Activated CD4-positive, alpha-beta T cell treated with anti-CD3 and anti-CD28 coated beads, Interleukin-2, amount 10 ng/mL, durations not matched to agents 7 days and 5 days (primary cell): ENCODE measurements around the gene DOCK4. TPM values are rescaled to one million over a fixed set of nuclear protein-coding genes. Genes with fewer than 3 reads are reported as not detected.

ENCODE experiments used
- CTCF ChIA-PET: fragments of 350-600 bp; sonication (Branson Sonifier 250); formaldehyde crosslinking; loops from one replicate; lab custom pipeline; 2021; ENCODE audit warnings: antibody characterized with exemption; lab: Charles Lee
- POLR2A ChIA-PET: fragments of 350-600 bp; sonication (Branson Sonifier 250); formaldehyde crosslinking; loops from one replicate; lab custom pipeline; 2021; ENCODE audit warnings: antibody characterized with exemption; lab: Charles Lee
- DNase-seq: peaks from one replicate; pipeline ENCODE4 v3.0.0-alpha.2; 2020
- H3K27ac Mint-ChIP-seq: one replicate; pipeline ENCODE4 v1.8.0; 2021; ENCODE audit warnings: mild to moderate bottlenecking, moderate library complexity, mixed read lengths
- H3K27me3 Mint-ChIP-seq: one replicate; pipeline ENCODE4 v1.8.0; 2021; ENCODE audit warnings: mixed read lengths
- H3K36me3 Mint-ChIP-seq: one replicate; pipeline ENCODE4 v1.8.0; 2021; ENCODE audit warnings: low read depth, mixed read lengths
- H3K4me1 Mint-ChIP-seq: one replicate; pipeline ENCODE4 v1.8.0; 2021; ENCODE audit warnings: mixed read lengths
- H3K4me3 Mint-ChIP-seq: one replicate; pipeline ENCODE4 v1.8.0; 2021; ENCODE audit warnings: mild to moderate bottlenecking, moderate library complexity, mixed read lengths
- H3K9me3 Mint-ChIP-seq: one replicate; pipeline ENCODE4 v1.8.0; 2021; ENCODE audit warnings: mixed read lengths
- total RNA-seq, 2 experiments: library from RNA; stranded (reverse); gene quantifications; one replicate each; pipeline ENCODE4 v1.2.3, GENCODE V29; 2021

DOCK4 gene
- total RNA-seq, 2 experiments from 2014 or later, result 0.12 to 0.25 TPM

GRCh38 chr7:112045222-112045621, 161.0 kb downstream of the DOCK4 start:
- no peak for DNase-seq
- Mint-ChIP-seq H3K4me1 (no peaks in the 10 kb centered on the region), H3K4me3 (no peak overlapping the region), H3K27ac (no peak overlapping the region), H3K9me3 (no peaks in the 10 kb centered on the region), H3K27me3 (peaks cover 2% of the 10 kb centered on the region), H3K36me3 (no peaks in the 10 kb centered on the region)
- ChIA-PET CTCF (no interaction called here), POLR2A (no interaction called here)

- Mint-ChIP-seq H3K27me3 (peaks cover 3% of the 10 kb centered on the region), H3K4me3 (no peak overlapping the region), H3K27ac (no peak overlapping the region), H3K9me3 (no peaks in the 10 kb centered on the region), H3K4me1 (no peaks in the 10 kb centered on the region), H3K36me3 (no peaks in the 10 kb centered on the region)
- no peak for DNase-seq
- CTCF ChIA-PET, result interaction anchor here (1.0 kb wide), 1 partner anchor 15 kb away, joined by 3 read pairs; no protein-coding TSS in a partner anchor
- POLR2A ChIA-PET, result no interaction called here
These were observed 163.6 kb downstream of the DOCK4 start for GRCh38 chr7:112042631-112043030.

GRCh38 chr7:112038353-112038752, 167.8 kb downstream of the DOCK4 start:
- ChIA-PET CTCF (no interaction called here), POLR2A (no interaction called here)
- H3K9me3 Mint-ChIP-seq, result no peaks in the 10 kb centered on the region
- H3K27me3 Mint-ChIP-seq, result peaks cover 3% of the 10 kb centered on the region
- H3K4me3 Mint-ChIP-seq, result no peak overlapping the region
- no peaks in the 10 kb centered on the region for H3K4me1 Mint-ChIP-seq
- no peaks in the 10 kb centered on the region for H3K36me3 Mint-ChIP-seq
- no peak overlapping the region for H3K27ac Mint-ChIP-seq
- no peak for DNase-seq

- POLR2A ChIA-PET, result no interaction called here
- Mint-ChIP-seq H3K27me3 (peaks cover 4% of the 10 kb centered on the region), H3K9me3 (no peaks in the 10 kb centered on the region), H3K36me3 (no peaks in the 10 kb centered on the region), H3K4me3 (no peak overlapping the region), H3K4me1 (no peaks in the 10 kb centered on the region), H3K27ac (no peak overlapping the region)
- DNase-seq, result no peak
- CTCF ChIA-PET, result no interaction called here
These were observed 170.1 kb downstream of the DOCK4 start for GRCh38 chr7:112036071-112036470.

DNA sequence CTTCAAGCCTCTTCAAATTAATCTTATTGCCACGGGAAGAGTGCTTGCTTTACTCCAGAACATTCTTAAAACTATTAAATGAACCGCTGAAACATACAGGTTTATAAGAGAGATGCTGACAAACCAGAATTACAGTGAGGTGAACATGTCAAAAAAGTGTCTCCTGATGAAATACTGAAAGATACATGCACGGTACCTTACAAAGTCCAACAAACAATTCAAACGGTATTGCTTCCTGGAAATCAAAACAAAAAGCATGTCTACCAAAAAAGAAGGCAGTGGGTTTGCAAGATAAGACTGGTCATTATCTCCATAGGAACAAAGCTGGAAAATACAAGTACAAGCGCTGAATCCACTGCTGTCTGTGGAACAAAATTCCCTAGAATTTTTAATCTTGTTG, 174.5 kb downstream of the DOCK4 start:
- CTCF ChIA-PET, result no interaction called here
- no peaks in the 10 kb centered on the region for H3K36me3 Mint-ChIP-seq
- no peak for DNase-seq
- no peak overlapping the region for H3K27ac Mint-ChIP-seq
- H3K4me3 Mint-ChIP-seq, result no peak overlapping the region
- H3K27me3 Mint-ChIP-seq, result peaks cover 2% of the 10 kb centered on the region
- POLR2A ChIA-PET, result no interaction called here
- no peaks in the 10 kb centered on the region for H3K9me3 Mint-ChIP-seq
- no peaks in the 10 kb centered on the region for H3K4me1 Mint-ChIP-seq

DNA sequence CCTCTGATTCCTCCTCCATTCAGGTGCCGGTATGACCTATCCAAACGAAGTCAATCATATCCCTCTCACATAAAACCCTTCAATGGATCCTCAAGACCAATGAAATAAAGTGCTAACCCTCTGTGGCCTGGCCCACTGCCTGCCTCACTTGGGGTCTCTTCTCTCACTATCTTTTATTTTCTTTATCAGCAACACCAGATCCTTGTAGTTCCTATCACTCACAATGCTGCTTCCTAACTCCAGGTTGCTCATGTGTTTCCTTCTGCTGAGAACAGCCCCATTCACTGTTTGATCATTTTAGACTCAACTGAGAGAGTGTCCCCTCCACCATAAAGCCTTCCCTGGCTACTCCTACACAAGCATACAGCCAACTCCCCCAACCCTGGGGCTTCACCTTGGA, 180.6 kb downstream of the DOCK4 start:
- H3K9me3 Mint-ChIP-seq, result no peaks in the 10 kb centered on the region
- no peaks in the 10 kb centered on the region for H3K36me3 Mint-ChIP-seq
- H3K4me3 Mint-ChIP-seq, result no peak overlapping the region
- no peaks in the 10 kb centered on the region for H3K27me3 Mint-ChIP-seq
- H3K4me1 Mint-ChIP-seq, result no peaks in the 10 kb centered on the region
- ChIA-PET POLR2A (no interaction called here), CTCF (no interaction called here)
- DNase-seq, result no peak
- no peak overlapping the region for H3K27ac Mint-ChIP-seq

GRCh38 chr7:112023786-112024185, 182.4 kb downstream of the DOCK4 start:
- no peaks in the 10 kb centered on the region for H3K27me3 Mint-ChIP-seq
- H3K4me1 Mint-ChIP-seq, result no peaks in the 10 kb centered on the region
- no peaks in the 10 kb centered on the region for H3K36me3 Mint-ChIP-seq
- CTCF ChIA-PET, result no interaction called here
- no peaks in the 10 kb centered on the region for H3K9me3 Mint-ChIP-seq
- no peak for DNase-seq
- POLR2A ChIA-PET, result no interaction called here
- H3K4me3 Mint-ChIP-seq, result no peak overlapping the region
- H3K27ac Mint-ChIP-seq, result no peak overlapping the region

DNA sequence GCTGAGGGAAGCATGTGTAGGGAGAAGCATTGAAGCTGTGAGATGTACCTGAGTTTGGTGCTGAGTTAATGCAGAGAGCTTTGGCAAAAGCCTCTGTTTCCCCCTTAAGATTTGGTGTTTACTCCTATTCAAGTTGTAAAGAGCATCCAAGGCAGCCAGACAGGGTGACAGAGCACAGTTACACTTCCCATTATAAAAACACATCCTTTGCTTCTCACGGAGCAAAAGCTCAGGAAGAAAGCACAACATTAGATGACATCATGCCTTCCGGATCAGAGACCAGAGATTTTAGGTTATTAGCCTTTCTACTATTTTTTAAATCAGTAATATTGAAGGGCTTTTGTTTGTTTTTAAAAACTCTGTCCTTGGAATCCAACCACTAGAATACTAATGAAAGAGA, 182.9 kb downstream of the DOCK4 start:
- no peak for DNase-seq
- H3K4me3 Mint-ChIP-seq, result no peak overlapping the region
- no peak overlapping the region for H3K27ac Mint-ChIP-seq
- H3K9me3 Mint-ChIP-seq, result no peaks in the 10 kb centered on the region
- H3K36me3 Mint-ChIP-seq, result no peaks in the 10 kb centered on the region
- ChIA-PET CTCF (no interaction called here), POLR2A (no interaction called here)
- no peaks in the 10 kb centered on the region for H3K27me3 Mint-ChIP-seq
- no peaks in the 10 kb centered on the region for H3K4me1 Mint-ChIP-seq

DNA sequence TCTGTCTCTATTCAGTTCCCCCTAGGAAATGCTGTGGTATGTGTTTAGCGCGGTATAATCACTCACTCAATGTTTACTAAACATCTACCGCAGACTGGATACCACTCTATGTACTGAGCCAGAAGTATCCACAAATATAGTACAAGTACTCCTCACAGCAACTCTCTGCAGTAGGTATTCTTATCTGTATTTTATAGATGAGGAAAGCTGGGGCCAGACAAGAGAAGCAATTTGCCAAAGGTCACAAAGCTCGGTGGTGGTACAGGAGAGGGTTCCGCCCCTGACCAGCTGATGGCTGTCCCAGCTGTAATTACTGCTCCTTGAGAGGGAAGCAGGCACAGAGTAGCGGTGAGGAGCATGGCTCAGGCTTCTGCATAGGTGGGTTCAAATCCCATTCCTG, 184.1 kb downstream of the DOCK4 start:
- POLR2A ChIA-PET, result no interaction called here
- H3K4me1 Mint-ChIP-seq, result no peaks in the 10 kb centered on the region
- no peaks in the 10 kb centered on the region for H3K27me3 Mint-ChIP-seq
- DNase-seq, result no peak
- CTCF ChIA-PET, result no interaction called here
- no peak overlapping the region for H3K4me3 Mint-ChIP-seq
- no peaks in the 10 kb centered on the region for H3K9me3 Mint-ChIP-seq
- H3K36me3 Mint-ChIP-seq, result no peaks in the 10 kb centered on the region
- no peak overlapping the region for H3K27ac Mint-ChIP-seq

GRCh38 chr7:112021379-112022044, 184.7 kb downstream of the DOCK4 start:
- no peak overlapping the region for H3K4me3 Mint-ChIP-seq
- no peak for DNase-seq
- no peaks in the 10 kb centered on the region for H3K4me1 Mint-ChIP-seq
- CTCF ChIA-PET, result no interaction called here
- POLR2A ChIA-PET, result no interaction called here
- no peaks in the 10 kb centered on the region for H3K9me3 Mint-ChIP-seq
- no peak overlapping the region for H3K27ac Mint-ChIP-seq
- H3K27me3 Mint-ChIP-seq, result no peaks in the 10 kb centered on the region
- no peaks in the 10 kb centered on the region for H3K36me3 Mint-ChIP-seq

- no peaks in the 10 kb centered on the region for H3K9me3 Mint-ChIP-seq
- no peaks in the 10 kb centered on the region for H3K4me1 Mint-ChIP-seq
- H3K36me3 Mint-ChIP-seq, result no peaks in the 10 kb centered on the region
- CTCF ChIA-PET, result no interaction called here
- H3K27ac Mint-ChIP-seq, result no peak overlapping the region
- H3K4me3 Mint-ChIP-seq, result no peak overlapping the region
- DNase-seq, result no peak
- no peaks in the 10 kb centered on the region for H3K27me3 Mint-ChIP-seq
- POLR2A ChIA-PET, result no interaction called here
These were observed 185.4 kb downstream of the DOCK4 start for GRCh38 chr7:112020800-112021199.

GRCh38 chr7:112019932-112020331, 186.3 kb downstream of the DOCK4 start:
- no peak for DNase-seq
- H3K4me3 Mint-ChIP-seq, result no peak overlapping the region
- H3K4me1 Mint-ChIP-seq, result no peaks in the 10 kb centered on the region
- POLR2A ChIA-PET, result no interaction called here
- CTCF ChIA-PET, result interaction anchor here (0.7 kb wide), 1 partner anchor 617 kb away, joined by 3 read pairs; no protein-coding TSS in a partner anchor
- H3K27ac Mint-ChIP-seq, result no peak overlapping the region
- no peaks in the 10 kb centered on the region for H3K9me3 Mint-ChIP-seq
- no peaks in the 10 kb centered on the region for H3K27me3 Mint-ChIP-seq
- H3K36me3 Mint-ChIP-seq, result no peaks in the 10 kb centered on the region

GRCh38 chr7:112018305-112019030, 187.7 kb downstream of the DOCK4 start:
- Mint-ChIP-seq H3K27ac (no peak overlapping the region), H3K4me1 (no peaks in the 10 kb centered on the region), H3K4me3 (no peak overlapping the region), H3K9me3 (no peaks in the 10 kb centered on the region), H3K27me3 (no peaks in the 10 kb centered on the region), H3K36me3 (no peaks in the 10 kb centered on the region)
- ChIA-PET POLR2A (no interaction called here), CTCF (no interaction called here)
- DNase-seq, result no peak
